T-helper 22 cell (primary cell): ENCODE data around the gene DDX53.

Experiments
- DNase-seq: peaks from one replicate; pipeline ENCODE4 v3.0.0-alpha.2; 2020; ENCODE audit warnings: low read depth

The DDX53 gene

DNA sequence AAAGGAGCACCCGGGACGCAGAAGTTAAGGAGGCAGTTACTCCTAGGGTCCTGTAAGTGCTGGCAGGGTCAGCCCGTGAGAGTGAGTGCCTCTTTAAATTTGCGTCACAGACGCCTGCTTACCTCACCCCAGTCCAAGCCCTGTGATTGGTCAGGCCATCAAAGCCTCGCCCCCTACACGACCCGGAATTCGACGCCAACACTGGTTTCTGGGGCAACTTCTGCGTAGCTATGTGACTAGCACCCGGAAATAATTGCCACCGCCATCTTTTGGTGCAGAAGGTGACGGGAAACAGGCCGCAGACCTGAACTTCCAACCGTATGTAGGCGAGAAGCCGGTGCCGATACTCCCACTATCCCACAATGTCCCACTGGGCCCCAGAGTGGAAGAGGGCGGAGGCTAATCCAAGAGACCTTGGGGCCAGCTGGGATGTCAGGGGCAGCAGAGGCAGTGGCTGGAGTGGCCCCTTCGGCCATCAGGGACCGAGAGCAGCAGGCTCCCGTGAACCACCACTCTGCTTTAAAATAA, at the start of gene DDX53:
DDX53 (plus strand) TSS at position 265 of the 528 bp plus-strand sequence; CDS start at position 363, 98 bp downstream.
- DNase-seq: no peak

DNA sequence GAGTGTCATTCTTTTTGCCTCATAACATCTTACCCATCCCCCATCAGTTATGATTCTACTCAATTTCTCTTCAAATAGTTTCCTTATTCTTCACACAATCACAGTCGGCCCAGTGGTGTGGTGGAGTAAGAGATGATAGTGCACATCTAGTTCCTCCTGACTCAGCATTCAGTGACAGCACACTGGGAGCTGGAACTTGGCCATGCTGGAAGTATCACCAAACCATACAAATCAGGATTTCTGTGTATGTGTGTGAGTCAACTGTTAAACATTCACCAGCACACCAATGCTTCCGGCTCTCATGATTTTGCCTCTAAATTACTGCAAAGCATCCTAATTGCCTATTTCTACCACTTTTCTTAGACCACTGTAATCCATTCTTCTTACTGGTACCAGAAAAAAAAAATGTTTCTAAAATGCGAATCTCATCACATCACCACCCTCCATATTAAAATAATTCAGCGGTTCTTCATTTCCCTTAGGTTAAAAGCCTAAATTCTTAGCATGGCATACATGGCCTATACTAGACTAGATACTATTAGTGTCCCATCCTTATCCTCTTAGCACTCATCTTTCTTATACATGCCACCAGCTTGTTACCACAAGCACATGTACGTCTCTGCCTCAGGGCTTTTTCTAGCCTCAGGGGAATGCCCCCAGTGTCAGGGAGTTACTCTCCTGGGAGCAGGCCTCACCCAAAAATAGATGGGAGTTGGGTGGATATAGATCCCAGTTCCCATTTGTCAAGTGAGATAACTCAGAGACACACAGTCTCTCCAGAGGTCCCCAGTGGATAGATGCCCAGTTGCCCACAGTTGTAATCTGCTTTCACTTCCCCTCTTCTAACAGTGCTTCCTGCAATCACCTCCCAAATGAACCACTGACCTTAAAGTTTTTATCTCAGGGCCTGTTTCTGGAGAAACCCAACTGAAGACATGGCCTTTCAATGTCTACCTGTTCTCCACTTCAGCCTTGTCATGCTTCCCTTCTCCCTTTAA, 49.2 kb upstream of the DDX53 start:
- DNase-seq: no peak

DNA sequence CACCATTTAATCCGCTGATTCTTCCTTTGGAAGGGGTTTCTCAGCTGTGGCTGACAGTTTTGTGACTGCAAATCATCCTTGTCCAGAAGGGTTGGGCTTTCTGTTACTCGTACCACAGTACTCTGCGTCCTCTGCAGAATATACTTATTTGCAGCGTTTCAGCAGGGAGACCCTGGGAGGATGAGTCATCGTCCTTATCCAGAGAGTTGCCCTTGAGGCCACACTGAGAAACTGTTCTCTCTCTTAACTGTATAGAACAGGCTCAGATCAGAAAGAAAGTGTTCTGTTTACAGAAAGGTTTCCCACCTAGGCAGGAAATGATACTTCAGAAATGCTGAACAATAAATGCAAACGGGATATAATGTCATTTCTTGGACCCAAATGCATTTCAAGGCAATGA, 47.8 kb upstream of the DDX53 start:
- DNase-seq: no peak

DNA sequence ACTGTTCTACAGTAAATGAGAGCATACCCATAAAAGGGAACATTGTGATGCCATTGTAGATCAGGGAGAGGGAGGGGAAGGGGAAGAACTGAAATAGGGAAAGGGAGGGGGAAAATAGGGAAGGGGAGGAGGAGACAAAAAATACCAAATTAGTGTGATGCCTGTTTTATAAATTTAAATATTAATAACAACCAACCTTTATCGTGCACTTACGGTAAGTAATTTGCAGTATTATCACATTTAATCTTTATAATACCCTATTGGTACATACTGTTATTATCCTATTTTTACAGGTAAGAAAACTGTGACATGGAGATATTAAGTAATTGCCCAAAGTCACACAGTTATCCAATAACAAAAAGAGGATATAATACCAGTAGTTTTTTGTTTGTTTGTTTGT, 41.5 kb upstream of the DDX53 start:
- no peak for DNase-seq

DNA sequence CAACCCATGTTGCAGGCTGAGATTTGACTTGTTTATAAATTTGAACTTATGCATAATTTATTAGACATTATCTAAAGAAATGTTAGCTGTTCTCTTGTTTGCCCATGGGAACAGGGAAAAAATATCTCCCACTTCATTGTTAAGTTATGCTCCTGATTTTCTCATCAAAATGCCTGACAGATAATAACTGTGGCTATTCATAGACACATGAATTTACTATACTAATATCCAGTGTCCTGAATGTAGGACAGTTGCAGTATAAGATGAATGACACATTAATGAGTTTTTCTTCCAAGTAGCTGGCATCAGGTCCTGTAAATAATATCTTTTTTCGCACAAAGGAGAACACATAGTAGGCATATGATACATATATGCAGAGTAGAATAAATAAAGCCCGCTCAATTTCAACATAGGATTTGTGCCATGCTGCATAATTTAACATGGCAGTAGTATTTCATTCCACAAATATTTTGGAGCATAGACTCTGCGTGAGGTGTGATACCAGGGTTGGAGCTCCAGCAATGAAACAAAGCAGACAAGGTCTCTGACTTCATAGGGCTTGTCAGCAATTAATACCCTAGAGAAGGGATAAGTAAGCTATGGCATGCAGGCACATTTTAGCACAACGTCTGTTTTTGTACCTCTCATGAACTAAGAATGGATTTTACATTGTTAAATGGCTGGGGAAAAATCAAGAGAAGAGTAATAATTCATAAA, 40.4 kb upstream of the DDX53 start:
- no peak for DNase-seq

DNA sequence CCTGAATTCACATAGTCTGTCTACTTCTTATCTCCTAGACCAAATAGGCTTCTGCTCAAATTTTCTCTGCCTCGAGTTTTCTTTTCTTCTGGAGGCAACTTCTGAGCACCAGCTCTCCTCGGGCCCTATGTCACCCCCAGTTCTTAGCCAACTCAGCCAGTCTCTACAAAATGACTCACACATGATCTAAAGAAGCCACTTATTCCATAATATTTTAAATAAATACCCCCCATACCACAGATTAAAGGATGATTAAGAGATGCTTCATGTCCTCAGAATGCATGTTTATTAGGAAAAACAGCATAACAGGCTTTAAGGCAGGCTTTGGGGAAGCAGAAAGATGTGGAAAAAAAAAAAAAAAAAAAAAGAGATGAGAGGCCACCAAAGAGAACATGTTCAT, 36.6 kb upstream of the DDX53 start:
- no peak for DNase-seq

DNA sequence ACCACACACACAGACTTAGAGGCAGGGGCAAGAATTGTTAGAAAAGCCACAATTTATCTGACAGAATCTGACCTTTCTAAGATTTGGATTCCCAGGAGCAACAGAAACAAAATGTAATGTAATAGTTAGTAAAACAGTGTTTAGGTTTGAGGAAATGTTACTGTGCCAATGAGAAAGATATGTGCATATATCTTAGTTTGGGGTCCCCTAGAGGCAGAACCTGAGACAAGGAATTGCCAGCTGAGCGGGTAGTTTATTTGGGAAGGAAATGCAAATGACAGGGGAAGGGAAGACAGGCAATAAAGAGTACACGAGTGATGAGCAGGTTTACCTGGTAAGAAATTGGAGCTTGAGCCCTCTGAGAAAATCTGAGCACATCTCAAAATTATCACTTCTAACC, 31.3 kb upstream of the DDX53 start:
- DNase-seq: no peak

DNA sequence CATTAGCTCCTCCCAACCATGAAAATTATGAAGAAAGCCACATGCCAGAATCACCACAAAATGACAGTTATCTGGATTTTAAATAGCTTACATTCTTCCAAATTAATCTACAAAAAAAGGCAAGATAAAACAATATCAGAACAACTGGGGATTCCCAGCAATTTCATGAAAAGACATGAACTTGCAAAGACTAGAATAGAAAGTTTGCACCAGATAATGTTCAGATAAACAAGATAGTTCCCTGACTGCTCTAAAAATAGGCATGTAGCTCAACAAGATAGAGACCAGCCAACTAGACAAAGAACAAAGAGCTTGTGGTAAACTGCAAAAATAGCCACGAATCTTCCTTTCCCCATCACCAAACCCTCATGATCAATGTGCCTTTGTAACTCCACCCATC, 30.3 kb upstream of the DDX53 start:
- no peak for DNase-seq

DNA sequence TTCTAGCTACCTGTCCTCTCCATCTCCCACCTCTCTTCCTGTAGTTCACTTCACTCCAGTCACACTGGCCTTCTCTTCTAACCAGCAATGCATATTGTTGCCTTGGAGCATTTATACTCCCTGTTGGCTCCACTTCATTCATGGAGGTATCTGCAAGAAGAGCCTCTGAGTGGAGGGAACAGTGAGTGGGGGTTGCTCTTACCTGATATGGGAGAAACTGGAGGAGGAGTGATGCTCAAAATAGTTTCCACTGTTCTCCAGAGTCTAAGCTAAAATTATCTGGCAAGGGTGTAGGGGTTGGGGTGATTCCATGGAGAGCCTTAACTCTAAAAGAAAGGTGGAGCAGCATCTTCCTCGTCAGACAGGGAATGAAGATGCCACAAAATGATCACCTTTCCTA, 28.9 kb upstream of the DDX53 start:
- DNase-seq: no peak

DNA sequence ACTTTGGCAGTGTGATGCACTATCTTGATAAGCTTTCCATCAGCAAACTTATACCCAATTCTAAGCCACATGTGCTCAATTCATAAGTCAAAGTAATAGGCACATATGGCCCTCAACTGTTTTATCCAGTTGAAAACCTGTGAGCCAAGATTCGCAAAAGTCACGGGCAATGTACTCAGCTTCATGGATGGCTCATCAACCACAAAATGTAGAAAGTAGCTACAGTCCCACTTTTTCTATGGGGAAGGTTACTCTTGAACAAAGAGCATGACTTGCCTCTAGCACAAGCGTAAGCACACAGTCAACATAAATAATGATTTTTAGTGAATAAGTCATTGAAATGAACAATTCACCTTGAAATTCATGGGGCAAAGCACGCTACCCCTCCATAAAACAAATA, 25.1 kb upstream of the DDX53 start:
- no peak for DNase-seq

DNA sequence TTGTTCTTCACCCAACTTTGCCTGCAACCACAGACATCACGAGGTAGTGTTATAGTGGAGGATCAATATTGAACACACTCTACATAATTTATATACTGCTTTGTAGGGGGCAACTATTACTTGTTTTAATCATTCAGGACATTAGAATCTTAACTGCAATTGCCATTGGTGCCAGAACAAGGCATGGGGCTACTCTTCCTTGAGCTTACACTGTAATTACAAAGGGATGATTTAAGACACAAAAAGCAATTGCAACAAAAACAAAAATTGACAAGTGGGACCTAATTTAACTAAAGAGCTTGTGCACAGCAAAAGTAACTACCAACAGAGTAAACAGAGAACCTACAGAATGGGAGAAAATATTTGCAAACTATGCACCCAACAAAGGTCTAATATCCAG, 24.0 kb upstream of the DDX53 start:
- no peak for DNase-seq

DNA sequence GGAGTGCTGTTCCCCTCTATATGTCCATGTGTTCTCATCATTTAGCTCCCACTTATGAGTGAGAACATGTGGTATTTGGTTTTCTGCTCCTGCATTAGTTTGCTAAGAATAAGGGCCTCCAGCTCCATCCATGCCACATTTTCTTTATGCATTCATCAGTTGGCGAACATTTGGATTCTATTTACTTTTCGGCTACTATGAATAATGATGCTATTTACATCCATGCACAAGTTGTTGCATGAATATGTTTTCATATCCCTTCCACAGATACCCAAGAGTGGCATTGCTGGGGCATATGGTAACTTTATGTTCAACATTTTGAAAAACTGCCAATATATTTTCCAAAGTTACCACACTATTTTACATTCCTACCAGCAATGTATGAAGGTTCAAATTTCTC, 13.8 kb upstream of the DDX53 start:
- no peak for DNase-seq

DNA sequence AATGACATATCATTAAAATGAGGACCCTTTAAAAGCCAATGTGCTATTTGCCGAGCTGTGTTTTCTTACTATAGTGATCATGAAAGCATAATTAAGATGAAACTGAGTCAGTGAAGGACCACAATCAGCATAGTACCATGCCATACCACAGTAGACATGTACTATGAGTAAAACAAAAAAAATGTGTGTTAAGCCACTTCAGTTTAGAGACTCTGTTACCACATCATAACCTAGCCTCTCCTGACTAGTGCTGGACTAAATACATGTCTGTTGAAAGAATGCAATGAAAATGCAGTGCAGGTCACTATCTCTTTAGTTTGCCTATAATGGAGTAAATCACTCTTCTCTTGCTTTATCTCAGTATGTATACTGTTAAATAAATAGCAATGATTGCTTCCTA, 12.3 kb upstream of the DDX53 start:
- DNase-seq: no peak

DNA sequence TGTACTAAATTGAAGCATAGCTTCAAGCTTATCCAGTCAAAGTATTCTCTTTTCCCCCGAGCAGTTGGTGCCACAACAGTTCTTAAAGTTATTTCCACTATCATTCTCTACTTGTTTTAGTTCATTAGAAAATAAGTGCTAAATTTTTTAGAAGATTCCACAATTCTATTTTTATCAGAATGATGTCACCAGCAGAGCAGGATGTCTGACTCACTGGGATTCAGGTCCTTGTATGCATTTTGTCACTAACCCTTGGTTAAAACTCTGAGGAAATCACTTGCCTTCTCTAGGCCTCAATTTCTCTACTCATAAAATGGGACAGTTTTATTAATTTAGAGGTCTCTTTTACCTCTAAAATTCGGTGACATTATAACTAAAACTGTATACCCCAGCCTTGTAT, 3.4 kb downstream of the DDX53 start:
- no peak for DNase-seq

DNA sequence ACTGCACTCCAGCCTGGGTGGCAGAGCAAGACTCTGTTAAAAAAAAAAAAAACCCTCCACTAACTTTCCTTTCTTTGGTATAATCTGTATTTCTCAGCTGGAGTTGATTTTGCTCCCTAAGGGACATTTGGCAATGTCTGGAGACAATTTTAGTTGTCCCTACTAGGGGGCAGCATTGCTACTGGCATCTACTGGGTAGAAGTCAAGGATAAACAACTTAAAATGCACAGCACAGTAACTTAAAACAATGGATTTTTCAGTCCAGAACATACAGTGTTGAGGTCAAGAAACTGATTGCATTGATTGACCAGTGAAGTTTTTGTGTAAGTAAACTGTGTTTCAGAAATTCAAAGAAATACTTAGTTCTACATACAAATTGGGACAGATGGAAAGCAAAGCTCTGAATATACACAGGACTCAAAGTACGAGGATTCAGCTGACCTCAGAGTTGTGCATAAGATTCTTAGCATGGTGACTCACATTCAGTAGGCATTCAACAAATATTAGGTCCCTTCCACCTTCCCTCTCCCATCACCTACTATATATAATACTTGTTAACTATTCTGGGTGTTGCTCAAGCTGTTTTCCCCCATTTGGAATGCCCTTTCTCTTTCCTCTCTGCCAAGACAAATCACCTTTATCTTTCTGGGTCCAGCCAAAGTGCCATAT, 8.8 kb downstream of the DDX53 start:
- no peak for DNase-seq

DNA sequence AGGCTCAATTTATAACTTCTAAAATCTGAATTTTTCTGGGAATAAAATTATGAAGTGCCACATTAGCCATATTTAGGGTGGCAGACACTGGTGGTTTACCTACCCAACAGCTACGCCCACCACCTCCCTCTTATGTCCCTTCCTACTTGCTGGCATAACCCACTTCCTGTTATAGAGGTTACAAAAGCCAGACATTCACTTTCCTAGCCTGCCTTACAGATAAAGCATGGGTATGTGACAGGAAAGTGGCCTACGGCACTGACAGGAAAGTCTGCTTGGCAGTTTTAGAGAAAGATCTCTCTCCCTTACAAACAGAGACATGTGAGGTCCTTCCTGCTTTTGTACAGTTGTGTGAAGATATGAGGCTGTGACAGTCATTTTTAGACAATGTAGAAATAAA, 12.4 kb downstream of the DDX53 start:
- DNase-seq: no peak

DNA sequence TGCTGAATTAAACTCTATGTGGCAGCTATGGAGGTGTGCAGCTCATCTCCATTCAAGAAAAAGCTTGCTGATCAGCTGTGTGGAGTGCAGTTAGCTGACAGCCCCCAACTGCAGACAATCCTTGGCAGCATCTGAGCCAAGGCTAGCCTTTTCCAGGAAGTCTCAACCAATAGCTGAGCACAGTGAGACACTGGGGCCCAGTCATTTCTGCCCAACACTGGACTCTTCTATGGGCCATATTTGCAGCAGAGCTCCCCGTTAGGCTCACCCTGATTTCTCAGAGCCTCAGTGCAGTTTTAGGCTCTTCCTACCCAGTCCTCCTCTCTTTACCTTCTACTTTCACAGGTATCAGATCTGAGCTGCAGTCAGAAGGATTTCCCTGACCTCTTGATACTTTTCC, 12.9 kb downstream of the DDX53 start:
- no peak for DNase-seq

DNA sequence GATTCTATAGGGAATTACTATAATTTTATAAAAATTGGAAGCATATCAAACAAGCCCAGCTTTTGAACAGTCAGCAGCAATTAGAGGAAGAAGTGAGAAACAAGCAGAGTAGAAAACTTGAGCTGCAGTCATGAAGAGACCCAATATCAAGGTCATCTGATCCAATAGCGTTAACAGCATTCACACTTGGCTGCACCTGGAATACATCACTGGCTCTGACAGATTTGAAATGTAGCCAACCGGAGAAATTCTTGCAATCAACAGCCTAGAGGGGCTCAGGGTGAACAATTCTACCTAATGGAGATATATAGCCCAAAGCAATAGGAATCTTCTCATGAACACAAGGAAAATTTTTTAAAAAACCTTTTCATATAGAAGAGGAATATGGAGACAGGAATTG, 13.6 kb downstream of the DDX53 start:
- no peak for DNase-seq

DNA sequence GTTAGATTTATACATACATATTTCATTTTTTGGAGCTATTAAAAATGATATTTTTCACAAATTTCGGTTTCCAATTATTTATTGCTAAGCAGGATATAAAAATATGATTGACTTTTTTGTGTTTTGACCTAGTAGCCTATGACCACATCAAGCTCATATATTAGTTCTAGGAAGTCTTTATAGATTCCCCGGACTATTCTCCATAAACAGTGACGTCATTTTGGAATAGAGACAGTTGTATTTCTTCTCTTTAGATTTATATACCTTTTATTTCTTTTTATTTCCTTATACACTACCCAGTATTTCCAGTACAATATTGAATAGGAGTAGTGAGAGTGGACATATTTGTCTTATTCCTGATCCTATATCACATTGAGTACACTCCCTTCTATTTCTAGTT, 31.8 kb downstream of the DDX53 start:
- DNase-seq: no peak

DNA sequence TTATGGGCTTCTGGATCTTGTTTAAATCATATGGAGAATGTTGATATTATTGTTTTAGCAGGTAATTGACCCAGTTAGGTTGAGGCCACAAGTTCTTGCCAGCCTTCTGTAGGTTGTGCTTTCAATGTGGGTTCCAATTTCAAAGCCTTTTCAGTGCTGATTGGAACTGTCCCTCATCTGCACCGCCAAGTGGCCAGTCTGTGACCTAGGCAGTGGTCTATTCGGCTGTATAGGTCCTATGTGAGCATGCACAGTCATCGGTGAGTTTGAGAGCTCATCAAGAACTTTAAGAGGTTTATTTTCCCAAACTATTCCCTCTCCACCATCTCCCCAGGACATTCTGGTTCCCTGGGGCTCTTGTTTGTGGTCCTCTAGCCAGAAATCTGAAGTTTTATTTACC, 35.7 kb downstream of the DDX53 start:
- DNase-seq: no peak

DNA sequence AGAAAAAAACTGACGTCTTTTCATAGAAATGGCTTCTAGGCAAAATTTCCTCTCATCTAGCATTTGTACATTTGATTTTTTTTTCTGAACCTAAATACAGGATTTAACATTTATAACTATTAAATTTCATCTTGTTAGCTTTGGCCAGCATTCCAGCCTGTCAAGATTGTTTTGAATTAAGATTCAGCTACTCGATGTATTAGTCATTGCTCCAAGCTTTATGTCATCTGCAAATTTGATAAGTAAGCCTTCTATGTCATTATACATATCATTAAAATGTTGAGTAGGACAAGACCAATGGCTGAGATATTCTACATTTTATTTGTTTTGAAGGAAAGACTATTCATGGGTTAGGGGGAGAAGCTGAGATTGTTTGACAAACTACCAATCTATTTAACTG, 46.7 kb downstream of the DDX53 start:
- DNase-seq: no peak

DNA sequence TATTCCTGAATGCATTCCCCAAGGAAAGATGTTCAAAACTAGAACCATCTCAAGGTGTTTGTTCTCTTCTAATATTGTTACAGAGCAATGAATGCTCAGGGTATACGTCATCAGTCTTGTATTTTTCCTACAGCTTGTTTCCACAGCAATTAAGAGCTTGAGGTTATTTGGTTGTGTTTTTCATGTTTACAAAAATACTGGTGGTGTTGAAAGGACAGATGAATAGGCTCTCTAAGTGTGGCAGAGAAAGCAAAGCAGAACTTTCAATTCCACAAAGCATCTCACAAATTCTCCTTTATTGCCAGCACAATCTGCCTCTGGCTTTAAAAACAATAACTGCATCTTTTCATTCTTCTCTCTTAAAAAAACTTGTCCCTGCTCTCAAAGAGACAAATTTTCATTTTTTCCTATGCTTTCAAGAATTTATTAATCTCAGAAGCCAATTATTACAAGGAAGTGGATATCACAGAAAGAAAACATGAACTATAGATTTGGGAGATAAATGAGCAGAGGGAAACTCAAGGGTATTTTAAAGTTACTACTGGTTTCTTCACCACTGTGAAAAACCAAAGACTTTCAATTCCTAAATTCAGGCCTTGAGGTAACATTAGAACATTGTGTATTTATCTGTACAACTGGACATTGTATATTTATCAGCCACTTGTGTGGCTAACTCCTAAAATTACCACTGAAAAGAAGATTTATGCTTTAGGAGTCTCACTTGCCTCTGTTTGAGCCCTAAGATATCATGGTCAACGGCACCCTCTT, 49.2 kb downstream of the DDX53 start:
- DNase-seq: no peak
